HG02973 (cell line): ENCODE results near the gene MTMR2.
"Not testable (repeated sequence)": the region's sequence is repeated elsewhere in the genome, so short reads cannot be mapped to it uniquely, and the experiment has no call there.

Source experiments
- ATAC-seq: cut with Tn5 transposase; IDR thresholded peaks from one replicate; pipeline ENCODE4 v1.9.1; 2021; ENCODE audit warnings: moderate library complexity; ENCODE audit not compliant: unreplicated experiment

The MTMR2 gene

GRCh38 chr11:95888439-95888838, 35.5 kb downstream of the MTMR2 start:
- no peak for ATAC-seq

GRCh38 chr11:95886462-95886861, 37.4 kb downstream of the MTMR2 start:
- ATAC-seq: no peak

GRCh38 chr11:95884802-95885201, 39.1 kb downstream of the MTMR2 start:
- ATAC-seq: no peak

- no peak for ATAC-seq
These were observed 39.5 kb downstream of the MTMR2 start for GRCh38 chr11:95884376-95884775.

- no peak for ATAC-seq
These were observed 40.5 kb downstream of the MTMR2 start for GRCh38 chr11:95883381-95883780.

GRCh38 chr11:95877291-95877690, 46.6 kb downstream of the MTMR2 start:
- no peak for ATAC-seq

GRCh38 chr11:95870877-95871276, 53.0 kb downstream of the MTMR2 start:
- ATAC-seq: not testable (repeated sequence)

- no peak for ATAC-seq
These were observed 56.8 kb downstream of the MTMR2 start for GRCh38 chr11:95867105-95867504.

GRCh38 chr11:95863486-95864140, 60.3 kb downstream of the MTMR2 start:
- ATAC-seq: no peak

- not testable (repeated sequence) for ATAC-seq
These were observed 63.9 kb downstream of the MTMR2 start for GRCh38 chr11:95860024-95860423.

- ATAC-seq: not testable (repeated sequence)
These were observed 69.5 kb downstream of the MTMR2 start for GRCh38 chr11:95854362-95854761.

GRCh38 chr11:95853862-95854261, 70.0 kb downstream of the MTMR2 start:
- no peak for ATAC-seq

GRCh38 chr11:95853138-95853537, 70.8 kb downstream of the MTMR2 start:
- no peak for ATAC-seq

GRCh38 chr11:95850137-95850536, 73.8 kb downstream of the MTMR2 start:
- ATAC-seq: no peak

- no peak for ATAC-seq
These were observed 74.7 kb downstream of the MTMR2 start for GRCh38 chr11:95849087-95849825.

GRCh38 chr11:95845167-95845566, 78.7 kb downstream of the MTMR2 start:
- ATAC-seq: no peak

- ATAC-seq: peak; percentile 95
These were observed 88.0 kb downstream of the MTMR2 start for GRCh38 chr11:95835768-95836488.

GRCh38 chr11:95835351-95835750, 88.6 kb downstream of the MTMR2 start:
- no peak for ATAC-seq

- ATAC-seq: no peak
These were observed 90.5 kb downstream of the MTMR2 start for GRCh38 chr11:95833378-95833777.

- ATAC-seq: no peak
These were observed 91.1 kb downstream of the MTMR2 start for GRCh38 chr11:95832763-95833162.

- no peak for ATAC-seq
These were observed 92.6 kb downstream of the MTMR2 start for GRCh38 chr11:95831198-95831883.
